K562 (cell line): ENCODE measurements around the gene FHIP2A. TPM values are rescaled to one million over a fixed set of nuclear protein-coding genes. Genes with fewer than 3 reads are reported as not detected.

Source experiments
- ARID2 ChIP-seq: fragments of 450-650 bp; IDR thresholded peaks from 2 replicates; pipeline ENCODE4 v1.6.1; 2017; ENCODE audit warnings: antibody characterized with exemption, mild to moderate bottlenecking
- BRCA1 ChIP-seq, 2 experiments: fragments of 450-650 bp in 1 of 2; sonication (generic) in 1 of 2; formaldehyde crosslinking in 1 of 2; IDR thresholded peaks; 2 replicates each; pipeline versions ENCODE4 v1.5.0 to v1.6.1; 2017 to 2020; ENCODE audit warnings: mild to moderate bottlenecking in 1 of 2, missing genetic modification reagents in 1 of 2
- DIDO1 ChIP-seq: fragments of 450-650 bp; IDR thresholded peaks from 2 replicates; pipeline ENCODE4 v1.6.1; 2016; ENCODE audit warnings: low read depth, missing biosample characterization, missing genetic modification characterization
- FOXA3 ChIP-seq, 2 experiments: fragments of 450-650 bp in 1 of 2; sonication (generic) in 1 of 2; formaldehyde crosslinking; IDR thresholded peaks in 1 of 2; conservative IDR thresholded peaks in 1 of 2; 2 replicates each; pipeline versions ENCODE4 v1.4.0 to v1.8.0; 2020 to 2022; ENCODE audit warnings: mild to moderate bottlenecking in 2 of 2, missing genetic modification reagents in 1 of 2
- GMEB1 ChIP-seq: fragments of 250-450 bp; sonication (Bioruptor Pico); IDR thresholded peaks from 2 replicates; pipeline ENCODE4 v1.4.0; 2020; ENCODE audit warnings: mild to moderate bottlenecking
- HDAC2 ChIP-seq: fragments of 450-650 bp; IDR thresholded peaks from 2 replicates; pipeline ENCODE4 v1.6.1; 2016; ENCODE audit warnings: mild to moderate bottlenecking
- HNRNPK ChIP-seq: fragments of 200-400 bp; formaldehyde crosslinking; IDR thresholded peaks from one replicate; pipeline ENCODE4 v1.6.1; 2018; ENCODE audit warnings: mild to moderate bottlenecking, low read depth, low read length; ENCODE audit not compliant: poor library complexity, severe bottlenecking
- KDM1A ChIP-seq, 2 experiments: fragments of 450-650 bp; IDR thresholded peaks; 2 replicates each; pipeline ENCODE4 v1.6.1; 2016; ENCODE audit warnings: mild to moderate bottlenecking in 2 of 2
- KHSRP ChIP-seq: fragments of 450-650 bp; IDR thresholded peaks from 2 replicates; pipeline ENCODE4 v1.6.1; 2017
- POLR2AphosphoS2 ChIP-seq: IDR thresholded peaks from 2 replicates; pipeline ENCODE4 v1.6.1; 2012; ENCODE audit warnings: low read length, improper control_type of control experiment
- XRCC5 ChIP-seq: fragments of 200-400 bp; formaldehyde crosslinking; IDR thresholded peaks from 2 replicates; pipeline ENCODE4 v1.6.1; 2017; ENCODE audit warnings: low read depth, mild to moderate bottlenecking, low read length
- ZFP1 ChIP-seq: fragments of 450-650 bp; formaldehyde crosslinking; IDR thresholded peaks from 2 replicates; pipeline ENCODE4 v1.4.0; 2020; ENCODE audit warnings: mild to moderate bottlenecking, mixed read lengths
- polyA plus RNA-seq, 8 experiments: library from polyadenylated mRNA; depleted of rRNA in 4 of 8; stranded (reverse) in 5 of 8; unstranded in 3 of 8; fragments of >200 nt; fragmentation: Nextera tagmentation in 2 of 8; fragmentation: Illumina TruSeq in 1 of 8; extraction: Ambion mirVana in 2 of 8; extraction: Trizol in 1 of 8; gene quantifications; 2 replicates each; pipeline versions ENCODE4 v1.2.1 to v1.2.3, GENCODE V29; 2011 to 2014; ENCODE audit warnings: inconsistent platforms in 1 of 8, missing spikeins in 1 of 8
- total RNA-seq, 7 experiments: library from RNA; depleted of rRNA in 6 of 7; stranded (reverse); fragments of >200 nt in 6 of 7; fragmentation: Illumina TruSeq in 2 of 7; extraction: Trizol in 2 of 7; gene quantifications; 2 replicates each; pipeline versions ENCODE4 v1.2.1 to v1.2.3, GENCODE V29; 2011 to 2021; ENCODE audit warnings: low replicate concordance in 1 of 7

Gene FHIP2A
- total and polyA plus RNA-seq, 9 of the 15 experiments (the other 6 are each of a cell fraction or from before 2014, with no cell fraction given) = 1.5 to 7.4 (median 3.3) TPM

- no peak for TF ChIP-seq DIDO1 (tag)
- no peak for TF ChIP-seq ARID2
- no peak for TF ChIP-seq ZFP1 (CRISPR knock-in tag)
- no peak for TF ChIP-seq FOXA3 (CRISPR knock-in tag; conservative IDR thresholded peaks at IDR 0.05 in 1 of 2, IDR thresholded peaks at IDR 0.05 in 1 of 2)
- TF ChIP-seq KHSRP = no peak
- TF ChIP-seq BRCA1 (IDR thresholded peaks at IDR 0.05) = no peak
- no peak for TF ChIP-seq BRCA1 (CRISPR knock-in tag; IDR thresholded peaks at IDR 0.05)
- no peak for TF ChIP-seq GMEB1 (CRISPR knock-in tag)
- TF ChIP-seq POLR2AphosphoS2 = no peak
- no peak for TF ChIP-seq HNRNPK
- TF ChIP-seq XRCC5 = no peak
- no peak for TF ChIP-seq KDM1A (IDR thresholded peaks at IDR 0.05)
- TF ChIP-seq HDAC2 = no peak
Observed at GRCh38 chr10:114839901-114840300, 18.3 kb downstream of the FHIP2A start (continued).
